GM12874 (cell line): ENCODE results near the gene SPHK2.

Experiments used
- CTCF ChIP-seq: IDR thresholded peaks from 2 replicates; pipeline ENCODE4 v1.5.1; 2011; ENCODE audit warnings: low read depth, mild to moderate bottlenecking, control low read depth, low read length, moderate library complexity; ENCODE audit not compliant: insufficient read depth

The SPHK2 gene

DNA sequence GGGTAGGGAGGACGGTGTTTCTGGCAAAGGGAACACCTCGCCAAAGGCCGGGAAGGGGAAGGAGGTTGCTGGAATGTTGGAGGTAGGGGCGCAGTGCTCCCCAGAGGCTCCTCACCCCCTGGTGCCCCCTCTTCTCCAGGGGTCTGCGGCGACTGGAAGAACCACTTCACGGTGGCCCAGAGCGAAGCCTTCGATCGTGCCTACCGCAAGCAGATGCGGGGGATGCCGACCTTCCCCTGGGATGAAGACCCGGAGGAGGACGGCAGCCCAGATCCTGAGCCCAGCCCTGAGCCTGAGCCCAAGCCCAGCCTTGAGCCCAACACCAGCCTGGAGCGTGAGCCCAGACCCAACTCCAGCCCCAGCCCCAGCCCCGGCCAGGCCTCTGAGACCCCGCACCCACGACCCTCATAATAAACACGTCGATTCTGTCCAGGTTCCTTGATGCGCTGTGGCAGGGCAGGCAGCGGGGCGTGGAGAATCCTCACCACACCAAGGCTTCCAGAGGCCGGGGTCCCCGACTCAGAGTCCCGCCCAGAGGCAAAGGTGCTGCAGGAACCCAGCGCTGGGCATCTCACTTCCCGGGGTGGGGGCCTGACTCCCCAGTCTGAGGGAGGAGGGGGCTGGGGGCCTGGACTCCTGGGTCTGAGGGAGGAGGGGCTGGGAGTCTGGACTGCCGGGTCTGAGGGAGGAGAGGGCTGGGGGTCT lies 20.2 kb upstream of the SPHK2 start:
- no peak for TF ChIP-seq CTCF

GRCh38 chr19:48600679-48601417 lies 18.5 kb upstream of the SPHK2 start:
- TF ChIP-seq CTCF: no peak

- no peak for TF ChIP-seq CTCF
Observed at GRCh38 chr19:48603001-48603400, 16.3 kb upstream of the SPHK2 start.

GRCh38 chr19:48603449-48603848 lies 15.9 kb upstream of the SPHK2 start:
- no peak for TF ChIP-seq CTCF

- TF ChIP-seq CTCF: no peak
Observed at GRCh38 chr19:48603850-48604249, 15.5 kb upstream of the SPHK2 start.

GRCh38 chr19:48606463-48607358 lies 12.6 kb upstream of the SPHK2 start, which contains the start of gene SPACA4:
SPACA4 (plus strand) TSS chr19:48606742; CDS start chr19:48606979, 237 bp downstream.
- TF ChIP-seq CTCF: no peak

- no peak for TF ChIP-seq CTCF
Observed at GRCh38 chr19:48607359-48607755, 11.9 kb upstream of the SPHK2 start.
